Measurements from ENCODE around the gene PATL1.

PATL1 gene

GRCh38 chr11:59610289-59610688 is 58.5 kb downstream of the PATL1 start:
- DNase-seq (ENCODE audit: low read depth) = no peak
- no peak for TF ChIP-seq CTCF (conservative IDR thresholded peaks at IDR 0.05; ENCODE audit: control insufficient read depth, insufficient read depth, low read depth, low read length)
- no peak overlapping the region for H3K4me3 ChIP-seq (ENCODE audit: control insufficient read depth, low read depth, low read length)

- DNase-seq (ENCODE audit: low read depth) = no peak
- TF ChIP-seq CTCF (conservative IDR thresholded peaks at IDR 0.05; ENCODE audit: control insufficient read depth, insufficient read depth, low read depth, low read length) = no peak
- H3K4me3 ChIP-seq (ENCODE audit: control insufficient read depth, low read depth, low read length) = no peak overlapping the region
Observed at GRCh38 chr11:59607703-59608454, 61.0 kb downstream of the PATL1 start.

DNA sequence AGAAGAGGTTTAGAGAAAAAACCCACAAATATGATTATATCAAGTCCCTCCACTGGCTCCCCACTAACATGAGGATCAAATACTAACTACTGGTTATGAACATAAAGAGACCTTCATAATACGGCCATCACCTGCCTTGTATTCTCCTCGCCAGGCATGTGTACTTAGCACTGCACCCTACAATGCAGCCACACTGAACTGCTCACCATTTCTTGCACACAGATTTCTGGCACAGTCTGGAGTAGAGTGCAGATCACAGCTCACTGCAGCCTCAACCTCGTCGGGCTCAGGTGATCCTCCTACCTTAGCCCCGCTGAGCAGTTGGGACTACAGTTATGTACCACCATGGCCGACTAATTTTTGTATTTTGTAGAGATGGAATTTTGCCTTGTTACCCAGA is 66.4 kb downstream of the PATL1 start:
- DNase-seq (ENCODE audit: low read depth) = no peak
- TF ChIP-seq CTCF (conservative IDR thresholded peaks at IDR 0.05; ENCODE audit: control insufficient read depth, insufficient read depth, low read depth, low read length) = no peak
- no peak overlapping the region for H3K4me3 ChIP-seq (ENCODE audit: control insufficient read depth, low read depth, low read length)

DNA sequence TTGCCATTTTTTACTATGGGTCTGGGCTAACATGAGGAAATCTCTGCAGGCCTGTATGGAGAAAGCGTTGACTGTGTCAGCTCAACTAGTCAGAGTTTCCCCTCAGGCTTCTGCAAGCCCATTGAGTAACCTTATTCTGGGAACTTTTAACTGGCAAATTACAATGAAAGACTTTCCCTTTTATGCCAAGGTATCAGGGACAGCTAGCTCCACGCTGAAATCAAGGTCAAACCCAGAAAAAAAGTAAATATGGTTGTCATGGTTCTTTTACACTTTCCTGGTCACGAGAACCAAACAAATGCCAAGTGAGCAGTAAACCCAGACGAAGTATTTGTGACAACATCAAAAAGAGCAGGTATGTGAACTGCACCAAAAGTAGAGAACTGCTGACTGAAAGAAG is 67.0 kb downstream of the PATL1 start:
- no peak overlapping the region for H3K4me3 ChIP-seq (ENCODE audit: control insufficient read depth, low read depth, low read length)
- TF ChIP-seq CTCF (conservative IDR thresholded peaks at IDR 0.05; ENCODE audit: control insufficient read depth, insufficient read depth, low read depth, low read length) = no peak
- no peak for DNase-seq (ENCODE audit: low read depth)

- DNase-seq (ENCODE audit: low read depth) = no peak
- no peak for TF ChIP-seq CTCF (conservative IDR thresholded peaks at IDR 0.05; ENCODE audit: control insufficient read depth, insufficient read depth, low read depth, low read length)
- no peak overlapping the region for H3K4me3 ChIP-seq (ENCODE audit: control insufficient read depth, low read depth, low read length)
Observed at GRCh38 chr11:59600636-59601035, 68.2 kb downstream of the PATL1 start.

DNA sequence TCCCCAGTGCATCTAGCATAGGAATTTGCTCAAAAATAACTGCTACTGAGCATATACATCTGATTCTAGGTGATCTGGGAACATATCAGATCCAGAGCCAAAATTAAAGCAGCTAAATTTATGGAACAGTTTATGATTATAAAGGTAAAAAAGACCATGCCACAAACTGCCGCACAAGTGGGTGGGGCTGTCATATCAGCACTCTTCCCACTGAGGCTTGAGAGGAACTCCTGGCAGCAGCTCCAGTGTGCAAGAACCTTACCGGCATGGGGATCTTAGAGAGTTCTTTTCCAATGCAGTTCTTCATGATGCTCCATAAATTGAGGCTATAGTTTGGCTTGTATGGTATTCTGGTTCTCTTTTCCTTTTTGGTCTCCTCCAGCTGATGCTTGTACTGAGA is 68.6 kb downstream of the PATL1 start:
- H3K4me3 ChIP-seq (ENCODE audit: control insufficient read depth, low read depth, low read length) = no peak overlapping the region
- TF ChIP-seq CTCF (conservative IDR thresholded peaks at IDR 0.05; ENCODE audit: control insufficient read depth, insufficient read depth, low read depth, low read length) = no peak
- DNase-seq (ENCODE audit: low read depth) = no peak

DNA sequence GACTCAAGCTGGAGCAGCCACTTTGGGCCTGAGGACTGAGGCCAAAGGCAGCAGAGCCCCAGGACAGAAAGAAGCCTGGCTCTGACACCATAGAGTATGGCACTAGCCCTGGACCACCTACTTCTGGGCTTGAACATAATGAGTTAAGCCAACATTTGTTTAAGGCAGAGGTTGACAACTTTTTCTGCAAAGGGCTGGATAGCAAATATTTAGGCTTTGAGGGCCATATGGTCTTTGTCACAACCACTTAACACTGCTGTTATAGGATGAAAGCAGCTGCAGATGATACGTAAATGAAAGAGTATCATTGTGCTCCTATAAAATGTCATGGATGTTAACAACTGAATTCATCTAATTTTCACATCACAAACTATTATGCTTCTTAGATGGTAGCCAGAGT is 69.9 kb downstream of the PATL1 start:
- no peak for TF ChIP-seq CTCF (conservative IDR thresholded peaks at IDR 0.05; ENCODE audit: control insufficient read depth, insufficient read depth, low read depth, low read length)
- H3K4me3 ChIP-seq (ENCODE audit: control insufficient read depth, low read depth, low read length) = no peak overlapping the region
- no peak for DNase-seq (ENCODE audit: low read depth)

Measured in fibroblast of mammary gland (primary cell).